GM12878 (cell line): ENCODE results near the gene PYGM. TPM values are rescaled to one million over a fixed set of nuclear protein-coding genes. Genes with fewer than 3 reads are reported as not detected.

Source experiments
- ATAC-seq: fragments of 200-7000 bp; cut with Tn5 transposase; 3 replicates; pipeline ENCODE4 v1.9.1; 2020; ENCODE audit warnings: mild to moderate bottlenecking, moderate library complexity
- BruUV-seq: library from RNA; stranded (reverse); fragments of 400-500 nt; replicated peaks from 2 replicates; lab custom pipeline; 2021; lab: Mats Ljungman, UMichigan
- CTCF ChIA-PET: fragments of 300-600 bp; sonication (Branson Sonifier 250); formaldehyde crosslinking; extraction: SDS; loops from one replicate; lab custom pipeline; 2021; ENCODE audit warnings: inconsistent platforms; lab: Yijun Ruan, JAX
- POLR2A ChIA-PET: fragments of 350-600 bp; formaldehyde crosslinking; extraction: SDS; loops from one replicate; lab custom pipeline; 2021; ENCODE audit warnings: inconsistent platforms; lab: Charles Lee
- RAD21 ChIA-PET: fragments of 300-600 bp; sonication (Branson Sonifier 250); formaldehyde crosslinking; loops from one replicate; lab custom pipeline; 2023; ENCODE audit warnings: antibody characterized with exemption; ENCODE audit not compliant: unreplicated experiment; lab: Charles Lee
- SMC1A ChIA-PET: fragments of 300-600 bp; sonication (Branson Sonifier 250); formaldehyde crosslinking; loops from one replicate; lab custom pipeline; 2023; ENCODE audit not compliant: unreplicated experiment, uncharacterized antibody; lab: Charles Lee
- DNase-seq: peaks from one replicate; pipeline ENCODE4 v3.0.0-alpha.2; 2011; ENCODE audit warnings: low read depth, low spot score
- FAIRE-seq: peaks from 3 replicates; lab custom pipeline; 2011; peaks lifted over from hg19 to GRCh38; lab: Jason Lieb, UNC
- H2AFZ ChIP-seq: 2 replicates; pipeline ENCODE4 v1.6.0; 2011; ENCODE audit warnings: low read depth, low read length, control low read depth; ENCODE audit not compliant: control insufficient read depth
- H3K27ac ChIP-seq: 2 replicates; pipeline ENCODE4 v1.5.1; 2011; ENCODE audit warnings: control low read depth; ENCODE audit not compliant: control insufficient read depth, insufficient read depth
- H3K27me3 ChIP-seq, 2 experiments: replicated peaks in 1 of 2; 2 replicates each; pipeline versions ENCODE4 v1.6.0 to v1.6.1; 2011; ENCODE audit warnings: low read length in 1 of 2; ENCODE audit not compliant: control insufficient read depth in 2 of 2, insufficient read depth in 2 of 2
- H3K36me3 ChIP-seq, 2 experiments: 2 replicates each; pipeline ENCODE4 v1.5.1; 2011; ENCODE audit warnings: low read length in 1 of 2; ENCODE audit not compliant: control insufficient read depth in 2 of 2, insufficient read depth in 2 of 2
- H3K4me1 ChIP-seq: 2 replicates; pipeline ENCODE4 v1.6.1; 2011; ENCODE audit warnings: mild to moderate bottlenecking, low read length, moderate library complexity, mixed read lengths; ENCODE audit not compliant: control insufficient read depth, insufficient read depth
- H3K4me2 ChIP-seq: 2 replicates; pipeline ENCODE4 v1.6.0; 2011; ENCODE audit warnings: control low read depth; ENCODE audit not compliant: control insufficient read depth, insufficient read depth
- H3K4me3 ChIP-seq: fragments of 200-600 bp; sonication (generic); 2 replicates; pipeline ENCODE4 v1.5.1; 2016
- H3K79me2 ChIP-seq: 2 replicates; pipeline ENCODE4 v1.6.0; 2011; ENCODE audit warnings: low read length; ENCODE audit not compliant: control insufficient read depth, insufficient read depth
- H3K9ac ChIP-seq: 2 replicates; pipeline ENCODE4 v1.8.0; 2011; ENCODE audit warnings: low read length, control low read depth, mixed read lengths; ENCODE audit not compliant: control insufficient read depth, insufficient read depth
- H3K9me3 ChIP-seq: replicated peaks from 3 replicates; pipeline ENCODE4 v1.5.1; 2011; ENCODE audit warnings: mild to moderate bottlenecking, low read length; ENCODE audit not compliant: control insufficient read depth, insufficient read depth
- H4K20me1 ChIP-seq: 2 replicates; pipeline ENCODE4 v1.6.0; 2011; ENCODE audit not compliant: control insufficient read depth, insufficient read depth
- BMI1 ChIP-seq: fragments of 450-650 bp; IDR thresholded peaks from 2 replicates; pipeline ENCODE4 v1.6.1; 2016; ENCODE audit warnings: mild to moderate bottlenecking, moderate library complexity, borderline replicate concordance
- GATAD2B ChIP-seq: fragments of 450-650 bp; conservative IDR thresholded peaks from 2 replicates; pipeline ENCODE4 v1.6.1; 2017; ENCODE audit warnings: low read depth, mild to moderate bottlenecking, moderate library complexity
- IKZF1 ChIP-seq: fragments of 450-650 bp; conservative IDR thresholded peaks from 2 replicates; pipeline ENCODE4 v1.6.1; 2017; ENCODE audit warnings: antibody characterized with exemption, mild to moderate bottlenecking
- MEF2B ChIP-seq: fragments of 450-650 bp; IDR thresholded peaks from 2 replicates; pipeline ENCODE4 v1.6.1; 2018; ENCODE audit warnings: mild to moderate bottlenecking, moderate library complexity; ENCODE audit not compliant: partially characterized antibody, poor library complexity, severe bottlenecking
- RBBP5 ChIP-seq: fragments of 200-600 bp; sonication (generic); conservative IDR thresholded peaks from 2 replicates; pipeline ENCODE4 v1.6.1; 2016
- SMAD1 ChIP-seq: fragments of 450-650 bp; IDR thresholded peaks from 2 replicates; pipeline ENCODE4 v1.6.1; 2018; ENCODE audit warnings: mild to moderate bottlenecking, low read depth; ENCODE audit not compliant: partially characterized antibody
- SREBF2 ChIP-seq: IDR thresholded peaks from 2 replicates; pipeline ENCODE4 v1.6.1; 2012; ENCODE audit warnings: mild to moderate bottlenecking, low read length
- ZNF24 ChIP-seq: fragments of 450-650 bp; IDR thresholded peaks from 2 replicates; pipeline ENCODE4 v1.6.1; 2017; ENCODE audit warnings: antibody characterized with exemption, mild to moderate bottlenecking
- WGBS: methylation state at CpG from one replicate; pipeline ENCODE4 v1.1.6; 2016; ENCODE audit warnings: low lambda C conversion rate; ENCODE audit not compliant: insufficient replicate concordance, insufficient coverage; ENCODE audit errors: missing lambda C conversion rate; 5-methylcytosine and 5-hydroxymethylcytosine counted together
- in situ Hi-C: fragments of 300-500 bp; cut with MboI; formaldehyde crosslinking; loops from 9 replicates; pipeline ENCODE4 v1.14.3; 2018; ENCODE audit warnings: mixed read lengths
- intact Hi-C: fragments of 100-400 bp; cut with micrococcal nuclease; formaldehyde crosslinking; loops from one replicate; pipeline ENCODE4 v1.14.2; 2022; ENCODE audit not compliant: unreplicated experiment
- polyA plus RNA-seq, 11 experiments: library from polyadenylated mRNA; depleted of rRNA in 4 of 11; unstranded in 6 of 11; stranded (reverse) in 5 of 11; fragments of >200 nt; fragmentation: Nextera tagmentation in 4 of 11; fragmentation: Illumina TruSeq in 1 of 11; extraction: Ambion mirVana in 4 of 11; extraction: Trizol in 1 of 11; gene quantifications; 1 replicate in 1 of 11; 2 replicates in 10 of 11; pipeline versions ENCODE4 v1.2.1 to v1.2.3, GENCODE V29; 2011 to 2016; ENCODE audit warnings: inconsistent platforms in 2 of 11, missing spikeins in 2 of 11, low read depth in 1 of 11
- total RNA-seq, 4 experiments: library from RNA; depleted of rRNA in 3 of 4; stranded (reverse); fragments of >200 nt in 3 of 4; fragmentation: Illumina TruSeq in 1 of 4; extraction: Trizol in 1 of 4; gene quantifications; 2 replicates each; pipeline versions ENCODE4 v1.2.1 to v1.2.3, GENCODE V29; 2013 to 2021
- TF ChIP-seq, protein P1 (sequence below): fragments of 150-350 bp; IDR thresholded peaks from 2 replicates; pipeline ENCODE4 v1.6.1; 2016; ENCODE audit warnings: low read depth, low read length

The PYGM gene
- total and polyA plus RNA-seq, 10 of the 15 experiments (the other 5 are each of a cell fraction or from before 2014, with no cell fraction given): 0.04 to 3.7 (median 0.27) TPM; not detected in 1

DNA sequence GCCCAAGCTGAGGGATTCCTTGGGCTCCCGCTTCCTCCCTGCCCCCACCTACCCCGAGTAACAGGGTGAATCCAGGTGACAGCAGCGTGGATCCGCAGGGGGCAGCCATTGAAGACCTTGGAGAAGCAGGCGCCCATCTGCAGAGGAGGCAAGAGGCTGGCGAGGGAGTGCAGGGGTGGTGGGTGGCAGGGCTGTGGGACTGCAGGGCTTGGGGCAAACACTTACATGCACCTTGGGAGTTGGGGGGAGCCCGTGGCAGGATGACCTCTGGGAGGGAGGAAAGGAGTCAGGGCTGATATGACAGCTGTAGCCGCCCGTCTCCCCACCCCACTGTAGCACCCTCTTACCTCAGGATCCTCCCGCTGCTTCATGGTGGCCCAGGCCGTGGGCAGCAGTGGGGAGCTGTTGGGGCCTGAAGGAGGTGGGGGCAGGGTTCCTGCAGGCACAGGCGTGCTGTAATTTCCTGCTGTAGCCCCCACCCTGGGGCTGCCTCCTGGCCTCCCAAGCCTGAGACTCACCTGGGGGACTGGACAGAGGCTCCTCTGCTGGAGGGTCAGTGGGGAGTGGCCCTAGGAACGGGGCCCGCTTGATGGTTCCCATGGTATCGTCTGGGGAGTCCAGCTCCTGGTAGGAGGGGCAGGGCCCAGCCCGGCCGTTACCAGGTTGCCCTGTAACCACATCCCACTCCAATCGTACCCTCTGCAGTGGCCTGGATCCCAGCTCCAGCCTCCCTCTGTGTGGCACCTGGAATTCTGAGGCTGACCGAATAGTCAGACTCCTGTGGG, 37.2 kb upstream of the PYGM start:
- ATAC-seq (no peak), FAIRE-seq (no peak), DNase-seq (no peak)
- no peak overlapping the region for H3K9ac ChIP-seq
- peaks cover 30% of the 10 kb centered on the region for H3K4me1 ChIP-seq
- no TSS peak for BruUV-seq
- H3K4me3 ChIP-seq: no peak overlapping the region
- ChIA-PET CTCF (no interaction called here), RAD21 (no interaction called here), SMC1A (no interaction called here), POLR2A (no interaction called here)
- in situ Hi-C loops: no loop called here
- peaks cover 6 to 16% of the 10 kb centered on the region in 2 experiments; a peak in 3 of 4 replicates for H3K36me3 ChIP-seq
- peaks cover 16% of the 10 kb centered on the region for H3K79me2 ChIP-seq
- no peaks in the 10 kb centered on the region for H3K27me3 ChIP-seq
- intact Hi-C loops: no loop called here
- no peak overlapping the region for H2AFZ ChIP-seq
- no peak overlapping the region for H3K27ac ChIP-seq
- 91% methylated on average over 19 of the region's 19 CpGs for WGBS
- no peak for TF ChIP-seq ZNF24
- TF ChIP-seq SREBF2: no peak
- no peak overlapping the region for H3K4me2 ChIP-seq
- no peaks in the 10 kb centered on the region for H3K9me3 ChIP-seq
- no peaks in the 10 kb centered on the region for H4K20me1 ChIP-seq

DNA sequence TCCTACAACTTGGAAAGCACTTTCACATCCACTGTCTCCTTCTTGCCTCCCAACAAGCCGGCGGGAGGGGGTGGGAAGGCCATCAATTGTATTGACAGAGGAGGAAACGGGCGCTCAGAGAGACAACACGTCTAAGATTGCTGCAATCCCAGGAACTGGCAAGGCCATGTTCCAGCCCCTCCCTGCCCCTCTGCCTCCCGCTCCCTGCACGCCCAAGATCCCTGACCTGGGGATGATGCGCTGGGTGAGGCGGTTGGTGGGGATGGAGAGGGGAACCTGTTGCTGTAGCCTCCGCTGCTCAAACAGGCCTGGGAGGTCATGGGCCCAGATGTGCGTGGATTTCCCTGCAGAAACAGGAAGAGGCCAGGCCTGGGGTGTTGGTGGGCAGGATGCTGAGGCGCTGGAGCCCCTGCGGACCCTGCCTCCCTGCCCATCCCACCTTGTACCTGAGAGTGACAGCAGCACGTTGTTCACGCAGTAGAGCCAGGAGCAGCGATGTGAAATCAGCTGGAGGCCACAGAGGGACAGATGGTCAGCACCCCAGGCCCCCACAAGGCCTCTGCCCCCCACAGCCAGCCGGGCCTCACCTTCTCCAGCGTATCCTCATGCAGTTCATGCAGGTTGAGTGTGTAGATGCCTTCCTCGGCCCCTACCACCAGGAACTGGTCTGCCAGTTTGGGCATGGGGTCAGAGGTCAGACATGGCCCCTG, 36.4 kb upstream of the PYGM start:
- FAIRE-seq (no peak), DNase-seq (no peak), ATAC-seq (no peak)
- no TSS peak for BruUV-seq
- Histone ChIP-seq H3K4me1 (peaks cover 22% of the 10 kb centered on the region), H3K9me3 (no peaks in the 10 kb centered on the region), H3K9ac (no peak overlapping the region), H3K4me2 (no peak overlapping the region), H3K36me3 (peaks cover 6 to 16% of the 10 kb centered on the region in 2 experiments; a peak in 3 of 4 replicates), H2AFZ (no peak overlapping the region), H3K4me3 (no peak overlapping the region), H4K20me1 (no peaks in the 10 kb centered on the region), H3K27me3 (no peaks in the 10 kb centered on the region), H3K79me2 (peaks cover 8% of the 10 kb centered on the region), H3K27ac (no peak overlapping the region)
- TF ChIP-seq IKZF1 (no peak), SMAD1 (no peak), BMI1 (no peak), RBBP5 (no peak), GATAD2B (no peak), MEF2B (no peak)
- TF ChIP-seq, protein P1, sequence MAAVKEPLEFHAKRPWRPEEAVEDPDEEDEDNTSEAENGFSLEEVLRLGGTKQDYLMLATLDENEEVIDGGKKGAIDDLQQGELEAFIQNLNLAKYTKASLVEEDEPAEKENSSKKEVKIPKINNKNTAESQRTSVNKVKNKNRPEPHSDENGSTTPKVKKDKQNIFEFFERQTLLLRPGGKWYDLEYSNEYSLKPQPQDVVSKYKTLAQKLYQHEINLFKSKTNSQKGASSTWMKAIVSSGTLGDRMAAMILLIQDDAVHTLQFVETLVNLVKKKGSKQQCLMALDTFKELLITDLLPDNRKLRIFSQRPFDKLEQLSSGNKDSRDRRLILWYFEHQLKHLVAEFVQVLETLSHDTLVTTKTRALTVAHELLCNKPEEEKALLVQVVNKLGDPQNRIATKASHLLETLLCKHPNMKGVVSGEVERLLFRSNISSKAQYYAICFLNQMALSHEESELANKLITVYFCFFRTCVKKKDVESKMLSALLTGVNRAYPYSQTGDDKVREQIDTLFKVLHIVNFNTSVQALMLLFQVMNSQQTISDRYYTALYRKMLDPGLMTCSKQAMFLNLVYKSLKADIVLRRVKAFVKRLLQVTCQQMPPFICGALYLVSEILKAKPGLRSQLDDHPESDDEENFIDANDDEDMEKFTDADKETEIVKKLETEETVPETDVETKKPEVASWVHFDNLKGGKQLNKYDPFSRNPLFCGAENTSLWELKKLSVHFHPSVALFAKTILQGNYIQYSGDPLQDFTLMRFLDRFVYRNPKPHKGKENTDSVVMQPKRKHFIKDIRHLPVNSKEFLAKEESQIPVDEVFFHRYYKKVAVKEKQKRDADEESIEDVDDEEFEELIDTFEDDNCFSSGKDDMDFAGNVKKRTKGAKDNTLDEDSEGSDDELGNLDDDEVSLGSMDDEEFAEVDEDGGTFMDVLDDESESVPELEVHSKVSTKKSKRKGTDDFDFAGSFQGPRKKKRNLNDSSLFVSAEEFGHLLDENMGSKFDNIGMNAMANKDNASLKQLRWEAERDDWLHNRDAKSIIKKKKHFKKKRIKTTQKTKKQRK: no peak
- RAD21 ChIA-PET: no interaction called here
- CTCF ChIA-PET: no interaction called here
- intact Hi-C loops (no loop called here), in situ Hi-C loops (no loop called here)
- POLR2A ChIA-PET: interaction anchor here (1.5 kb wide), 1 partner anchor 13 kb away, joined by 4 read pairs; no protein-coding TSS in a partner anchor
- 90% methylated on average over 19 of the region's 19 CpGs for WGBS
- SMC1A ChIA-PET: no interaction called here
